Peyer's patch (tissue), 4 donors: Measurements from ENCODE around the gene PALMD.

Experiments
- CTCF ChIP-seq, 6 experiments: fragments of 450-650 bp in 4 of 6; fragments of 200-600 bp in 2 of 6; sonication (generic) in 1 of 6; IDR thresholded peaks; one replicate each; pipeline ENCODE4 v1.5.1; 2017 to 2019; ENCODE audit warnings: antibody characterized with exemption in 6 of 6, mild to moderate bottlenecking in 3 of 6, moderate library complexity in 1 of 6
- POLR2A ChIP-seq, 2 donors: fragments of 450-650 bp; IDR thresholded peaks; one replicate each; pipeline ENCODE4 v1.5.1; 2017; ENCODE audit warnings: antibody characterized with exemption in 2 of 2, mild to moderate bottlenecking in 2 of 2, moderate library complexity in 2 of 2

- TF ChIP-seq CTCF (IDR thresholded peaks at IDR 0.05) (no peak), POLR2A (IDR thresholded peaks at IDR 0.05) (no peak)
These were observed 35.7 kb downstream of the PALMD start for GRCh38 chr1:99681583-99681982.
